ENCODE results near the gene TYMS. TPM values are rescaled to one million over a fixed set of nuclear protein-coding genes. Genes with fewer than 3 reads are reported as not detected.

Gene TYMS
- total and polyA plus RNA-seq, 9 of the 15 experiments (the other 6 are each of a cell fraction or from before 2014, with no cell fraction given): 69.1 to 409 (median 175) TPM

GRCh38 chr18:615092-615521, 42.3 kb upstream of the TYMS start:
- FAIRE-seq: no peak

More at GRCh38 chr18:615092-615521, 42.3 kb upstream of the TYMS start:
- no peak for ATAC-seq
- no peaks in the 10 kb centered on the region for H3K9me1 ChIP-seq (ENCODE audit: control insufficient read depth, insufficient read depth, low read length)
- intact Hi-C loops (cut with micrococcal nuclease): loop anchor here (5.0 kb wide), 1 partner anchor 118 kb away; no protein-coding TSS in a partner anchor
- no peaks in the 10 kb centered on the region for H4K20me1 ChIP-seq (replicated peaks; ENCODE audit: control insufficient read depth, insufficient read depth, low read length)
- DNase-seq (ENCODE audit: extremely low read depth in 1 of 4, low spot score in 3 of 4): no peak
- no peak overlapping the region for H3K27ac ChIP-seq (ENCODE audit: extremely low read depth, low read depth, low read length)
- H3K36me3 ChIP-seq (ENCODE audit: control insufficient read depth, insufficient read depth, low read length): no peaks in the 10 kb centered on the region
- no peak overlapping the region for H3K4me3 ChIP-seq
- H3K27me3 ChIP-seq (ENCODE audit: control insufficient read depth in 2 of 2, insufficient read depth in 2 of 2, low read length in 2 of 2): peaks cover 7 to 15% of the 10 kb centered on the region in 2 experiments; a peak in 3 of 5 replicates
- TF ChIP-seq C11orf30 (IDR thresholded peaks at IDR 0.05; ENCODE audit: low read depth) (no peak), CEBPG (CRISPR knock-in tag; IDR thresholded peaks at IDR 0.05) (no peak), CEBPG (tag; conservative IDR thresholded peaks at IDR 0.05 in 1 of 2, IDR thresholded peaks at IDR 0.05 in 1 of 2) (peak; percentile 87 to 89), ATF3 (IDR thresholded peaks at IDR 0.05) (peak; percentile 57), ATF3 (CRISPR knock-in tag; conservative IDR thresholded peaks at IDR 0.05) (no peak), IRF9 (tag; IDR thresholded peaks at IDR 0.05) (0 out of 2 replicates have a peak, but pooled peaks have one; percentile 43), POLR2H (tag; IDR thresholded peaks at IDR 0.05; ENCODE audit: low read depth) (no peak), CEBPB (tag; IDR thresholded peaks at IDR 0.05) (peak; percentile 89), ATF7 (IDR thresholded peaks at IDR 0.05) (peak; percentile 61; the same call in 1 of the 2 replicates)
- ChIA-PET CTCF (ENCODE audit: low intra/inter-chr PET ratio) (interaction anchor here (0.9 to 3.0 kb wide), 2 partner anchors 19 to 116 kb away, joined by 3 to 10 read pairs; partner anchors contain the start of gene CLUL1), POLR2A (interaction anchor here (0.7 to 2.2 kb wide), 3 partner anchors 10 to 45 kb away, joined by 3 to 9 read pairs (median 3); no protein-coding TSS in a partner anchor)
- H3K9ac ChIP-seq (ENCODE audit: insufficient read depth in 1 of 2, low read depth in 2 of 2, low read length in 2 of 2): no peak overlapping the region
- no peak overlapping the region for H2AFZ ChIP-seq (ENCODE audit: low read depth, low read length)
- peaks cover 0 to 6% of the 10 kb centered on the region in 2 experiments; a peak in 3 of 5 replicates for H3K4me1 ChIP-seq (replicated peaks in 1 of 2; ENCODE audit: control insufficient read depth in 2 of 2, insufficient read depth in 2 of 2, low read length in 2 of 2)
- no peaks in the 10 kb centered on the region for H3K79me2 ChIP-seq (ENCODE audit: control insufficient read depth, insufficient read depth, low read length)
- 17% methylated on average over 5 of the region's 5 CpGs for WGBS (ENCODE audit: insufficient coverage, low coverage, missing lambda C conversion rate)
- H3K4me2 ChIP-seq (ENCODE audit: insufficient read depth, low read length): no peak overlapping the region
- no TSS peak for BruUV-seq (replicated peaks)
- in situ Hi-C loops (cut with MboI): no loop called here
- no peaks in the 10 kb centered on the region for H3K9me3 ChIP-seq (replicated peaks; ENCODE audit: control insufficient read depth, insufficient read depth, low read depth, low read length)
